ENCODE data around the gene MAPK11. TPM values are rescaled to one million over a fixed set of nuclear protein-coding genes. Genes with fewer than 3 reads are reported as not detected.

Gene MAPK11
- total RNA-seq, 1 experiment from 2014 or later, result 6.4 TPM

- H3K9ac ChIP-seq (ENCODE audit: low read length), result no peak overlapping the region
- peaks cover 23% of the 10 kb centered on the region for H3K79me2 ChIP-seq (ENCODE audit: low read length)
- no peak overlapping the region for H2AFZ ChIP-seq (ENCODE audit: low read length)
These were observed 14.6 kb downstream of the MAPK11 start for GRCh38 chr22:50255607-50256006.

GRCh38 chr22:50255099-50255498 is 15.1 kb downstream of the MAPK11 start:
- H3K27me3 ChIP-seq (ENCODE audit: low read length), result no peaks in the 10 kb centered on the region
- peaks cover 7% of the 10 kb centered on the region; the same call in 1 of the 2 replicates for H4K20me1 ChIP-seq (ENCODE audit: insufficient read depth, low read depth, low read length)
- no peak overlapping the region for H3K4me3 ChIP-seq (ENCODE audit: low read length)
- peaks cover 23% of the 10 kb centered on the region for H3K79me2 ChIP-seq (ENCODE audit: low read length)
- H3K27ac ChIP-seq (ENCODE audit: low read length), result no peak overlapping the region
- H3K9me2 ChIP-seq (replicated peaks; ENCODE audit: insufficient read depth, low read length), result no peaks in the 10 kb centered on the region
- no peak overlapping the region for H2AFZ ChIP-seq (ENCODE audit: low read length)
- H3K4me1 ChIP-seq (ENCODE audit: low read length), result peaks cover 19% of the 10 kb centered on the region
- no peaks in the 10 kb centered on the region for H3K9me3 ChIP-seq (ENCODE audit: low read length)
- H3K4me2 ChIP-seq (ENCODE audit: low read depth, low read length, poor library complexity, severe bottlenecking), result no peak overlapping the region
- DNase-seq, result no peak
- H3K36me3 ChIP-seq (ENCODE audit: insufficient read depth, low read length), result no peaks in the 10 kb centered on the region; the same call in 1 of the 2 replicates
- no peak overlapping the region for H3K9ac ChIP-seq (ENCODE audit: low read length)

More at GRCh38 chr22:50255607-50256006, 14.6 kb downstream of the MAPK11 start:
- no peak overlapping the region for H3K4me2 ChIP-seq (ENCODE audit: low read depth, low read length, poor library complexity, severe bottlenecking)
- no peaks in the 10 kb centered on the region; the same call in 1 of the 2 replicates for H3K36me3 ChIP-seq (ENCODE audit: insufficient read depth, low read length)
- H4K20me1 ChIP-seq (ENCODE audit: insufficient read depth, low read depth, low read length), result peaks cover 6% of the 10 kb centered on the region; the same call in 1 of the 2 replicates
- no peaks in the 10 kb centered on the region for H3K9me3 ChIP-seq (ENCODE audit: low read length)
- H3K27me3 ChIP-seq (ENCODE audit: low read length), result no peaks in the 10 kb centered on the region
- H3K4me3 ChIP-seq (ENCODE audit: low read length), result no peak overlapping the region
- no peak for DNase-seq
- no peaks in the 10 kb centered on the region for H3K9me2 ChIP-seq (replicated peaks; ENCODE audit: insufficient read depth, low read length)
- peaks cover 17% of the 10 kb centered on the region for H3K4me1 ChIP-seq (ENCODE audit: low read length)
- no peak overlapping the region for H3K27ac ChIP-seq (ENCODE audit: low read length)

- H3K4me1 ChIP-seq (ENCODE audit: low read length), result peaks cover 26% of the 10 kb centered on the region
- no peak overlapping the region for H3K27ac ChIP-seq (ENCODE audit: low read length)
- no peaks in the 10 kb centered on the region for H3K27me3 ChIP-seq (ENCODE audit: low read length)
- no peak overlapping the region for H3K4me3 ChIP-seq (ENCODE audit: low read length)
- no peak overlapping the region for H3K9ac ChIP-seq (ENCODE audit: low read length)
- H3K79me2 ChIP-seq (ENCODE audit: low read length), result peaks cover 22% of the 10 kb centered on the region
- H3K9me2 ChIP-seq (replicated peaks; ENCODE audit: insufficient read depth, low read length), result no peaks in the 10 kb centered on the region
- no peaks in the 10 kb centered on the region for H3K9me3 ChIP-seq (ENCODE audit: low read length)
- no peak for DNase-seq
- no peaks in the 10 kb centered on the region; the same call in 1 of the 2 replicates for H3K36me3 ChIP-seq (ENCODE audit: insufficient read depth, low read length)
- H2AFZ ChIP-seq (ENCODE audit: low read length), result no peak overlapping the region
- H4K20me1 ChIP-seq (ENCODE audit: insufficient read depth, low read depth, low read length), result peaks cover 12% of the 10 kb centered on the region; the same call in 1 of the 2 replicates
- no peak overlapping the region for H3K4me2 ChIP-seq (ENCODE audit: low read depth, low read length, poor library complexity, severe bottlenecking)
These were observed 16.2 kb downstream of the MAPK11 start for GRCh38 chr22:50253941-50254340.

- Histone ChIP-seq H4K20me1 (ENCODE audit: insufficient read depth, low read depth, low read length) (peaks cover 13% of the 10 kb centered on the region; the same call in 1 of the 2 replicates), H3K4me2 (ENCODE audit: low read depth, low read length, poor library complexity, severe bottlenecking) (no peak overlapping the region), H3K79me2 (ENCODE audit: low read length) (peaks cover 16% of the 10 kb centered on the region), H3K9me3 (ENCODE audit: low read length) (no peaks in the 10 kb centered on the region), H3K9me2 (replicated peaks; ENCODE audit: insufficient read depth, low read length) (no peaks in the 10 kb centered on the region), H3K4me3 (ENCODE audit: low read length) (no peak overlapping the region), H3K4me1 (ENCODE audit: low read length) (peaks cover 32% of the 10 kb centered on the region), H3K9ac (ENCODE audit: low read length) (no peak overlapping the region), H3K36me3 (ENCODE audit: insufficient read depth, low read length) (no peaks in the 10 kb centered on the region), H3K27me3 (ENCODE audit: low read length) (no peaks in the 10 kb centered on the region), H2AFZ (ENCODE audit: low read length) (no peak overlapping the region), H3K27ac (ENCODE audit: low read length) (no peak overlapping the region)
- DNase-seq, result no peak
These were observed 16.9 kb downstream of the MAPK11 start for GRCh38 chr22:50253046-50253915.

- no peaks in the 10 kb centered on the region for H3K9me3 ChIP-seq (ENCODE audit: low read length)
- H4K20me1 ChIP-seq (ENCODE audit: insufficient read depth, low read depth, low read length), result peaks cover 20% of the 10 kb centered on the region; the same call in 1 of the 2 replicates
- no peak overlapping the region for H2AFZ ChIP-seq (ENCODE audit: low read length)
- DNase-seq, result peak; percentile 87
- peaks cover 41% of the 10 kb centered on the region for H3K4me1 ChIP-seq (ENCODE audit: low read length)
- peak overlapping the region; percentile 99 for H3K9ac ChIP-seq (ENCODE audit: low read length)
- peaks cover 19% of the 10 kb centered on the region for H3K79me2 ChIP-seq (ENCODE audit: low read length)
- peaks cover 3% of the 10 kb centered on the region; the same call in 1 of the 2 replicates for H3K36me3 ChIP-seq (ENCODE audit: insufficient read depth, low read length)
- peak overlapping the region; percentile 97 for H3K4me2 ChIP-seq (ENCODE audit: low read depth, low read length, poor library complexity, severe bottlenecking)
- H3K9me2 ChIP-seq (replicated peaks; ENCODE audit: insufficient read depth, low read length), result no peaks in the 10 kb centered on the region
- no peaks in the 10 kb centered on the region for H3K27me3 ChIP-seq (ENCODE audit: low read length)
- peak overlapping the region; percentile 85 for H3K27ac ChIP-seq (ENCODE audit: low read length)
- H3K4me3 ChIP-seq (ENCODE audit: low read length), result peak overlapping the region; percentile 99
These were observed 17.8 kb downstream of the MAPK11 start for GRCh38 chr22:50252082-50253045.

- H3K27me3 ChIP-seq (ENCODE audit: low read length), result no peaks in the 10 kb centered on the region
- peak; percentile 71 for DNase-seq
- H3K4me2 ChIP-seq (ENCODE audit: low read depth, low read length, poor library complexity, severe bottlenecking), result peak overlapping the region; percentile 97
- H3K27ac ChIP-seq (ENCODE audit: low read length), result peak overlapping the region; percentile 85
- H2AFZ ChIP-seq (ENCODE audit: low read length), result no peak overlapping the region
- H3K9me2 ChIP-seq (replicated peaks; ENCODE audit: insufficient read depth, low read length), result no peaks in the 10 kb centered on the region
- H3K9ac ChIP-seq (ENCODE audit: low read length), result peak overlapping the region; percentile 99
- peaks cover 24% of the 10 kb centered on the region for H3K79me2 ChIP-seq (ENCODE audit: low read length)
- H3K9me3 ChIP-seq (ENCODE audit: low read length), result no peaks in the 10 kb centered on the region
- peak overlapping the region; percentile 99 for H3K4me3 ChIP-seq (ENCODE audit: low read length)
- H3K36me3 ChIP-seq (ENCODE audit: insufficient read depth, low read length), result peaks cover 10% of the 10 kb centered on the region; the same call in 1 of the 2 replicates
- peaks cover 48% of the 10 kb centered on the region for H3K4me1 ChIP-seq (ENCODE audit: low read length)
- peaks cover 23% of the 10 kb centered on the region; the same call in 1 of the 2 replicates for H4K20me1 ChIP-seq (ENCODE audit: insufficient read depth, low read depth, low read length)
These were observed 18.6 kb downstream of the MAPK11 start for GRCh38 chr22:50251477-50252081.

DNA sequence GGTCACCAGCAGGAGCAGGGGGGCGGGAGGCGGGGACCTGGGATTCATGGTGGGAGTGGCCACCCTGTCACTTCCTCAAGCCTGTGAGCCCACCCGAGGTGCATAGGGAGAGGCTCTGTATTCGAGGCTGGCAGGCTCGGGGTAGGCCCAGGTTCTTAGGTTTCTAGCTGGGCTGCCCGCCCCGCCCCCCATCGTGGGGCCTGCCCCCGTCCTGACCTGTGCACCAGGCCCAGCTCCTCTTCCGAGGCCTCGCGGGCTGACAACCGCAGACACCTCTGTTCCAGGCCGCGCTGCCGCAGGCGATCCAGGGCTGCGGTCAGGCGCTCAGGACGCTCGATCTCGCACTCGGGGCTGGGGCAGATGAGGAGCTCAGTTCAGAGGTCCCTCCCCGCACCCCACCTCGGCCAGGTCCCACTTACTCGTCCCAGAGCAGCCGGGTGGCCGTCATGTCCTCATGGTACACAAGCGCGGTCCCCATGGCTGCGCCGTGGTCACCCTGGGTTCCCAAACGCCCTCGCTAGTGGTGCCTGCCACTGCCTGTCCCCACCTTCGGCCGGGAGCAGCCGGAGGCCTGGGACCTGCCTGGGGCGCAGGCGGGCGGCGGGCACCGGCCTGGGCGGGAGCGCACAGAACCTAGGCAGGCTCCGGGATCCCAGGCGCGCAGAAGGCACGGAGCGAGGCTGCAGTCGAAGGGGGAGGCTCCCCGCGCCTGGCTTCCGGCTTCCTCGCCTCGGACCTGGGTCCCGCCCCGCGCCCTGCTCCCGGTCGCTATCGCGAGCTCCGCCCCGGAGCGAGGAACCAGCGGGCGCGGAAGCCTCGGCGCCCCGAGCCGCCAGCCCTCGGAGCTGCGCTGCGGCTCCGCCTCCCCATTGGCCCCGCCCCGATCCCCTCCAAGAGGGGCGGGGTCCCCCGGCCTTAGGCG is 19.4 kb downstream of the MAPK11 start, which contains the start of gene HDAC10:
Gene HDAC10 (minus strand): TSS at position 711 of the 922 bp plus-strand sequence. CDS start 233 bp downstream, at position 478.
- DNase-seq, result peak; percentile 97
- Histone ChIP-seq H3K9me3 (ENCODE audit: low read length) (no peaks in the 10 kb centered on the region), H3K79me2 (ENCODE audit: low read length) (peaks cover 30% of the 10 kb centered on the region), H3K4me3 (ENCODE audit: low read length) (peak within 1 kb of the TSS; percentile 99), H3K4me2 (ENCODE audit: low read depth, low read length, poor library complexity, severe bottlenecking) (peak within 1 kb of the TSS; percentile 97), H3K9ac (ENCODE audit: low read length) (peak within 1 kb of the TSS; percentile 99), H3K9me2 (replicated peaks; ENCODE audit: insufficient read depth, low read length) (no peaks in the 10 kb centered on the region), H3K4me1 (ENCODE audit: low read length) (peaks cover 56% of the 10 kb centered on the region), H4K20me1 (ENCODE audit: insufficient read depth, low read depth, low read length) (peaks cover 28% of the 10 kb centered on the region; the same call in 1 of the 2 replicates), H2AFZ (ENCODE audit: low read length) (no peak within 1 kb of the TSS), H3K27me3 (ENCODE audit: low read length) (no peaks in the 10 kb centered on the region), H3K36me3 (ENCODE audit: insufficient read depth, low read length) (peaks cover 10% of the 10 kb centered on the region; the same call in 1 of the 2 replicates), H3K27ac (ENCODE audit: low read length) (peak within 1 kb of the TSS; percentile 86)

All from Karpas-422 (cell line).